CD4-positive, alpha-beta memory T cell (primary cell): ENCODE measurements around the gene ATP4A. TPM values are rescaled to one million over a fixed set of nuclear protein-coding genes. Genes with fewer than 3 reads are reported as not detected.

Source experiments
- CTCF ChIA-PET: fragments of 350-600 bp; sonication (Branson Sonifier 250); formaldehyde crosslinking; loops from one replicate; lab custom pipeline; 2021; ENCODE audit warnings: inconsistent platforms; ENCODE audit not compliant: partially characterized antibody; lab: Charles Lee
- POLR2A ChIA-PET: fragments of 350-600 bp; sonication (Branson Sonifier 250); formaldehyde crosslinking; loops from one replicate; lab custom pipeline; 2021; ENCODE audit not compliant: partially characterized antibody; lab: Charles Lee
- DNase-seq, 5 donors: peaks; one replicate each; pipeline versions ENCODE4 v3.0.0 to v3.0.0-alpha.2; 2020 to 2022; ENCODE audit warnings: mixed read lengths in 1 of 5
- H3K27ac ChIP-seq: one replicate; pipeline ENCODE4 v1.7.0; 2013; ENCODE audit warnings: low read depth, low read length
- H3K27me3 ChIP-seq: 2 replicates; pipeline ENCODE4 v1.7.0; 2013; ENCODE audit warnings: mild to moderate bottlenecking, low read length, moderate library complexity; ENCODE audit not compliant: insufficient read depth
- H3K36me3 ChIP-seq: 2 replicates; pipeline ENCODE4 v1.7.0; 2013; ENCODE audit warnings: mild to moderate bottlenecking, low read length, moderate library complexity; ENCODE audit not compliant: insufficient read depth
- H3K4me1 ChIP-seq: 2 replicates; pipeline ENCODE4 v1.7.0; 2013; ENCODE audit warnings: mild to moderate bottlenecking, low read length, moderate library complexity; ENCODE audit not compliant: insufficient read depth
- H3K4me3 ChIP-seq, 2 donors: one replicate each; pipeline ENCODE4 v1.7.0; 2013; ENCODE audit warnings: low read length in 2 of 2, mild to moderate bottlenecking in 1 of 2
- H3K9me3 ChIP-seq, 2 donors: one replicate each; pipeline ENCODE4 v1.7.0; 2013; ENCODE audit warnings: low read length in 2 of 2, control low read depth in 1 of 2; ENCODE audit not compliant: control insufficient read depth in 1 of 2
- H3K27ac Mint-ChIP-seq, 7 donors: one replicate each; pipeline ENCODE4 v1.8.0; 2020 to 2021; ENCODE audit warnings: mixed read lengths in 7 of 7, mild to moderate bottlenecking in 6 of 7, inconsistent platforms in 3 of 7, moderate library complexity in 3 of 7
- H3K27me3 Mint-ChIP-seq, 2 donors: one replicate each; pipeline ENCODE4 v1.8.0; 2020 to 2021; ENCODE audit warnings: mixed read lengths in 2 of 2
- H3K36me3 Mint-ChIP-seq, 2 donors: one replicate each; pipeline ENCODE4 v1.8.0; 2020 to 2021; ENCODE audit warnings: mixed read lengths in 2 of 2, inconsistent platforms in 1 of 2, mild to moderate bottlenecking in 1 of 2
- H3K4me1 Mint-ChIP-seq, 4 donors: one replicate each; pipeline ENCODE4 v1.8.0; 2020 to 2021; ENCODE audit warnings: mixed read lengths in 4 of 4, mild to moderate bottlenecking in 1 of 4
- H3K4me3 Mint-ChIP-seq, 8 donors: one replicate each; pipeline ENCODE4 v1.8.0; 2020 to 2021; ENCODE audit warnings: mixed read lengths in 8 of 8, mild to moderate bottlenecking in 7 of 8, moderate library complexity in 6 of 8, inconsistent platforms in 3 of 8
- H3K9me3 Mint-ChIP-seq, 8 donors: one replicate each; pipeline ENCODE4 v1.8.0; 2020 to 2021; ENCODE audit warnings: mixed read lengths in 8 of 8, mild to moderate bottlenecking in 5 of 8, inconsistent platforms in 3 of 8, moderate library complexity in 1 of 8
- intact Hi-C: fragments of 100-400 bp; cut with micrococcal nuclease; formaldehyde crosslinking; loops from one replicate; pipeline ENCODE4 v1.15.1; 2023
- polyA plus RNA-seq, 2 donors: library from polyadenylated mRNA; unstranded; fragments of 300-500 nt; fragmentation: Illumina TruSeq; gene quantifications; one replicate each; pipeline ENCODE4 v1.2.3, GENCODE V29; 2021
- total RNA-seq, 2 experiments: library from RNA; stranded (reverse); gene quantifications; one replicate each; pipeline ENCODE4 v1.2.3, GENCODE V29; 2021

Gene ATP4A
- total RNA-seq = not detected
- polyA plus RNA-seq = not detected

GRCh38 chr19:35563207-35563829, at the start of gene ATP4A:
Gene ATP4A (minus strand): TSS chr19:35563658. CDS start chr19:35563629, 29 bp downstream.
- no peaks in the 10 kb centered on the region for H3K9me3 ChIP-seq
- peaks cover 5% of the 10 kb centered on the region for H3K27me3 ChIP-seq
- Mint-ChIP-seq H3K9me3 (peaks cover 0 to 2% (median 0%) of the 10 kb centered on the region in 8 donors), H3K36me3 (no peaks in the 10 kb centered on the region), H3K27me3 (peaks cover 42 to 45% of the 10 kb centered on the region in 2 donors), H3K4me3 (no peak within 1 kb of the TSS), H3K4me1 (peaks cover 2 to 8% (median 4%) of the 10 kb centered on the region in 4 donors), H3K27ac (no peak within 1 kb of the TSS)
- no peak within 1 kb of the TSS for H3K27ac ChIP-seq
- peaks cover 6% of the 10 kb centered on the region for H3K4me1 ChIP-seq
- no peak for DNase-seq
- intact Hi-C loops = no loop called here
- CTCF ChIA-PET = no interaction called here
- no peaks in the 10 kb centered on the region for H3K36me3 ChIP-seq
- no peak within 1 kb of the TSS for H3K4me3 ChIP-seq
- POLR2A ChIA-PET = no interaction called here

GRCh38 chr19:35612559-35613321, 49.3 kb upstream of the ATP4A start, which contains the start of gene HAUS5:
Gene HAUS5 (plus strand): TSS chr19:35612735. CDS start chr19:35612795, 60 bp downstream.
- H3K4me3 ChIP-seq = peak within 1 kb of the TSS; percentile 74 to 89
- CTCF ChIA-PET = interaction anchor here (1.0 to 2.5 kb wide), 3 partner anchors 35 to 136 kb away, joined by 3 to 7 read pairs (median 7); partner anchors contain the start of genes COX6B1 and LIN37
- Mint-ChIP-seq H3K4me1 (peaks cover 17 to 53% (median 28%) of the 10 kb centered on the region in 4 donors), H3K9me3 (peaks cover 0 to 9% (median 4%) of the 10 kb centered on the region in 8 donors), H3K27me3 (no peaks in the 10 kb centered on the region), H3K4me3 (peak within 1 kb of the TSS; percentile 82 to 96 (median 86)), H3K27ac (peak within 1 kb of the TSS; percentile 85 to 98 (median 95)), H3K36me3 (peaks cover 5 to 14% of the 10 kb centered on the region in 2 donors)
- peak; percentile 91 to 96 (median 94) for DNase-seq
- no peaks in the 10 kb centered on the region for H3K36me3 ChIP-seq
- H3K9me3 ChIP-seq = no peaks in the 10 kb centered on the region
- H3K27me3 ChIP-seq = no peaks in the 10 kb centered on the region
- POLR2A ChIA-PET = interaction anchor here (0.6 to 4.0 kb wide), 12 partner anchors 10 to 135 kb away, joined by 3 to 51 read pairs (median 4); partner anchors contain the start of genes COX6B1, ETV2, LIN37 and PSENEN
- H3K27ac ChIP-seq = peak within 1 kb of the TSS; percentile 72
- peaks cover 39% of the 10 kb centered on the region for H3K4me1 ChIP-seq
- intact Hi-C loops = loop anchor here (1.0 kb wide), 4 partner anchors 16 to 67 kb away; partner anchors contain the start of genes COX6B1 and TMEM147

GRCh38 chr19:35612224-35612558, 48.7 kb upstream of the ATP4A start:
- peaks cover 0 to 9% (median 4%) of the 10 kb centered on the region in 8 donors for H3K9me3 Mint-ChIP-seq
- no peaks in the 10 kb centered on the region for H3K27me3 Mint-ChIP-seq
- intact Hi-C loops = loop anchor here (1.0 kb wide), 4 partner anchors 16 to 67 kb away; partner anchors contain the start of genes COX6B1 and TMEM147
- Histone ChIP-seq H3K4me3 (peak overlapping the region; percentile 74 to 89), H3K9me3 (no peaks in the 10 kb centered on the region), H3K27ac (peak overlapping the region; percentile 72), H3K4me1 (peaks cover 39% of the 10 kb centered on the region), H3K27me3 (no peaks in the 10 kb centered on the region), H3K36me3 (no peaks in the 10 kb centered on the region)
- peak overlapping the region; percentile 82 to 96 (median 86) for H3K4me3 Mint-ChIP-seq
- peak overlapping the region; percentile 85 to 98 (median 95) for H3K27ac Mint-ChIP-seq
- peaks cover 17 to 53% (median 28%) of the 10 kb centered on the region in 4 donors for H3K4me1 Mint-ChIP-seq
- no peak for DNase-seq
- POLR2A ChIA-PET = interaction anchor here (0.9 to 4.0 kb wide), 6 partner anchors 10 to 90 kb away, joined by 3 to 51 read pairs (median 7); partner anchors contain the start of genes COX6B1 and ETV2
- H3K36me3 Mint-ChIP-seq = peaks cover 8 to 14% of the 10 kb centered on the region in 2 donors
- CTCF ChIA-PET = interaction anchor here (1.7 kb wide), 1 partner anchor 36 kb away, joined by 7 read pairs; the partner anchor contains the start of gene COX6B1

- peaks cover 39% of the 10 kb centered on the region for H3K4me1 ChIP-seq
- H3K27me3 ChIP-seq = no peaks in the 10 kb centered on the region
- no peaks in the 10 kb centered on the region for H3K36me3 ChIP-seq
- peak; percentile 26 to 58 (median 48) for DNase-seq
- peaks cover 3 to 6% of the 10 kb centered on the region in 2 donors for H3K36me3 Mint-ChIP-seq
- CTCF ChIA-PET = interaction anchor here (1.3 to 1.4 kb wide), 3 partner anchors 18 to 38 kb away, joined by 4 to 7 read pairs (median 5); partner anchors contain the start of gene COX6B1
- peak overlapping the region; percentile 49 for H3K27ac ChIP-seq
- H3K9me3 Mint-ChIP-seq = peaks cover 0 to 12% (median 5%) of the 10 kb centered on the region in 8 donors
- POLR2A ChIA-PET = interaction anchor here (0.9 to 1.7 kb wide), 6 partner anchors 13 to 147 kb away, joined by 3 to 13 read pairs (median 4); partner anchors contain the start of gene COX6B1
- no peaks in the 10 kb centered on the region for H3K9me3 ChIP-seq
- peak overlapping the region; percentile 76 to 98 (median 91) for H3K27ac Mint-ChIP-seq
- H3K27me3 Mint-ChIP-seq = no peaks in the 10 kb centered on the region
- peak overlapping the region in 7 of 8 donors; percentile 19 to 82 (median 65) for H3K4me3 Mint-ChIP-seq
- intact Hi-C loops = no loop called here
- peaks cover 17 to 53% (median 28%) of the 10 kb centered on the region in 4 donors for H3K4me1 Mint-ChIP-seq
- peak overlapping the region in 1 of 2 donors; percentile 13 for H3K4me3 ChIP-seq
These were observed 46.4 kb upstream of the ATP4A start for GRCh38 chr19:35609851-35610353.

GRCh38 chr19:35608251-35608650, 44.8 kb upstream of the ATP4A start:
- Histone ChIP-seq H3K27me3 (no peaks in the 10 kb centered on the region), H3K4me1 (peaks cover 34% of the 10 kb centered on the region), H3K4me3 (no peak overlapping the region), H3K27ac (no peak overlapping the region), H3K36me3 (no peaks in the 10 kb centered on the region), H3K9me3 (no peaks in the 10 kb centered on the region)
- peaks cover 16 to 45% (median 27%) of the 10 kb centered on the region in 4 donors for H3K4me1 Mint-ChIP-seq
- H3K27ac Mint-ChIP-seq = peak overlapping the region in 1 of 7 donors; percentile 41
- peaks cover 0 to 12% (median 5%) of the 10 kb centered on the region in 8 donors for H3K9me3 Mint-ChIP-seq
- H3K27me3 Mint-ChIP-seq = peaks cover 0 to 1% of the 10 kb centered on the region in 2 donors
- POLR2A ChIA-PET = no interaction called here
- CTCF ChIA-PET = interaction anchor here (0.9 to 1.8 kb wide), 2 partner anchors 21 to 60 kb away, joined by 3 read pairs; no protein-coding TSS in a partner anchor
- peak overlapping the region in 2 of 8 donors; percentile 12 to 40 for H3K4me3 Mint-ChIP-seq
- no peak for DNase-seq
- H3K36me3 Mint-ChIP-seq = peaks cover 3% of the 10 kb centered on the region in 2 donors
- intact Hi-C loops = no loop called here

GRCh38 chr19:35607661-35608060, 44.2 kb upstream of the ATP4A start:
- DNase-seq = no peak
- H3K9me3 Mint-ChIP-seq = peaks cover 0 to 12% (median 5%) of the 10 kb centered on the region in 8 donors
- H3K36me3 ChIP-seq = no peaks in the 10 kb centered on the region
- no peaks in the 10 kb centered on the region for H3K9me3 ChIP-seq
- peaks cover 29% of the 10 kb centered on the region for H3K4me1 ChIP-seq
- H3K27me3 Mint-ChIP-seq = peaks cover 0 to 1% of the 10 kb centered on the region in 2 donors
- peaks cover 16 to 39% (median 26%) of the 10 kb centered on the region in 4 donors for H3K4me1 Mint-ChIP-seq
- ChIA-PET CTCF (interaction anchor here (0.9 to 1.8 kb wide), 2 partner anchors 20 to 60 kb away, joined by 3 read pairs; no protein-coding TSS in a partner anchor), POLR2A (interaction anchor here (1.0 kb wide), 1 partner anchor 41 kb away, joined by 3 read pairs; the partner anchor contains the start of gene COX6B1)
- H3K36me3 Mint-ChIP-seq = peaks cover 3% of the 10 kb centered on the region in 2 donors
- no peaks in the 10 kb centered on the region for H3K27me3 ChIP-seq
- intact Hi-C loops = no loop called here
- H3K4me3 Mint-ChIP-seq = no peak overlapping the region
- peak overlapping the region in 1 of 7 donors; percentile 25 for H3K27ac Mint-ChIP-seq
- H3K4me3 ChIP-seq = no peak overlapping the region
- no peak overlapping the region for H3K27ac ChIP-seq
